IMR-90 (cell line): ENCODE results near the gene ADGRG2. TPM values are rescaled to one million over a fixed set of nuclear protein-coding genes. Genes with fewer than 3 reads are reported as not detected.

Experiments
- ATAC-seq: fragments of 200-7000 bp; cut with Tn5 transposase; 2 replicates; pipeline ENCODE4 v1.9.1; 2020; ENCODE audit warnings: low read depth, mild to moderate bottlenecking, moderate library complexity
- BruUV-seq: library from RNA; stranded (reverse); fragments of 400-500 nt; replicated peaks from 2 replicates; lab custom pipeline; 2021; lab: Mats Ljungman, UMichigan
- CTCF ChIA-PET: fragments of 300-600 bp; formaldehyde crosslinking; extraction: SDS; loops from one replicate; lab custom pipeline; 2021; ENCODE audit warnings: antibody characterized with exemption; lab: Yijun Ruan, JAX
- POLR2A ChIA-PET: fragments of 300-600 bp; sonication (Branson Sonifier 250); formaldehyde crosslinking; loops from one replicate; lab custom pipeline; 2022; ENCODE audit warnings: antibody characterized with exemption; ENCODE audit not compliant: unreplicated experiment; lab: Charles Lee
- DNase-seq: peaks from one replicate; pipeline ENCODE4 v3.0.0; 2013
- H2AFZ ChIP-seq: replicated peaks from 2 replicates; pipeline ENCODE3; 2013; ENCODE audit warnings: low read length, mild to moderate bottlenecking; ENCODE audit not compliant: poor library complexity
- H2AK5ac ChIP-seq: 2 replicates; pipeline ENCODE4 v1.6.1; 2013; ENCODE audit warnings: low read depth, low read length, inconsistent platforms
- H2AK9ac ChIP-seq: replicated peaks from 2 replicates; pipeline ENCODE3; 2013; ENCODE audit warnings: mild to moderate bottlenecking, low read depth, low read length, moderate library complexity; ENCODE audit not compliant: poor library complexity
- H2BK120ac ChIP-seq: 2 replicates; pipeline ENCODE4 v1.6.1; 2013; ENCODE audit warnings: low read depth, low read length, inconsistent platforms
- H2BK15ac ChIP-seq: 3 replicates; pipeline ENCODE4 v1.6.1; 2013; ENCODE audit warnings: low read depth, low read length, inconsistent platforms
- H2BK20ac ChIP-seq: 2 replicates; pipeline ENCODE4 v1.6.1; 2013; ENCODE audit warnings: low read depth, mild to moderate bottlenecking, inconsistent platforms, low read length, moderate library complexity
- H2BK5ac ChIP-seq: 2 replicates; pipeline ENCODE4 v1.6.1; 2013; ENCODE audit warnings: mild to moderate bottlenecking, low read depth, low read length, inconsistent platforms; ENCODE audit not compliant: poor library complexity, severe bottlenecking
- H3K14ac ChIP-seq: replicated peaks from 2 replicates; pipeline ENCODE4 v1.6.1; 2013; ENCODE audit warnings: low read depth, low read length, inconsistent platforms
- H3K18ac ChIP-seq: 2 replicates; pipeline ENCODE4 v1.6.1; 2013; ENCODE audit warnings: low read depth, low read length, control low read depth
- H3K23ac ChIP-seq: 2 replicates; pipeline ENCODE4 v1.6.1; 2013; ENCODE audit warnings: low read depth, low read length, inconsistent platforms
- H3K27ac ChIP-seq: 2 replicates; pipeline ENCODE4 v1.5.1; 2013; ENCODE audit warnings: mild to moderate bottlenecking, control low read depth, low read length; ENCODE audit not compliant: insufficient read depth
- H3K27me3 ChIP-seq: 2 replicates; pipeline ENCODE4 v1.6.1; 2013; ENCODE audit warnings: low read length; ENCODE audit not compliant: control insufficient read depth, insufficient read depth
- H3K36me3 ChIP-seq: 2 replicates; pipeline ENCODE4 v1.6.1; 2013; ENCODE audit warnings: low read length, mixed read lengths; ENCODE audit not compliant: control insufficient read depth, insufficient read depth
- H3K4ac ChIP-seq: 2 replicates; pipeline ENCODE4 v1.6.1; 2013; ENCODE audit warnings: low read depth, low read length, inconsistent platforms
- H3K4me1 ChIP-seq: 2 replicates; pipeline ENCODE4 v1.6.1; 2013; ENCODE audit warnings: low read length, mixed read lengths; ENCODE audit not compliant: control insufficient read depth, insufficient read depth
- H3K4me2 ChIP-seq: 2 replicates; pipeline ENCODE4 v1.6.1; 2013; ENCODE audit warnings: low read depth, mild to moderate bottlenecking, control low read depth, low read length, moderate library complexity
- H3K4me3 ChIP-seq: 2 replicates; pipeline ENCODE4 v1.5.1; 2013; ENCODE audit warnings: low read depth, mild to moderate bottlenecking, control low read depth, low read length, moderate library complexity; ENCODE audit not compliant: insufficient read depth
- H3K56ac ChIP-seq: 2 replicates; pipeline ENCODE4 v1.6.1; 2013; ENCODE audit warnings: low read length, inconsistent platforms; ENCODE audit not compliant: insufficient read depth; ENCODE audit errors: extremely low read depth
- H3K79me1 ChIP-seq, 2 experiments: 2 replicates each; pipeline ENCODE4 v1.6.1; 2013; ENCODE audit warnings: low read length in 2 of 2, inconsistent platforms in 1 of 2, low read depth in 1 of 2
- H3K9ac ChIP-seq: 2 replicates; pipeline ENCODE4 v1.6.1; 2013; ENCODE audit warnings: low read depth, low read length, control low read depth
- H3K9me1 ChIP-seq: 2 replicates; pipeline ENCODE4 v1.6.1; 2013; ENCODE audit warnings: low read length, inconsistent platforms; ENCODE audit not compliant: insufficient read depth
- H3K9me3 ChIP-seq: 2 replicates; pipeline ENCODE4 v1.6.1; 2013; ENCODE audit warnings: low read length; ENCODE audit not compliant: control insufficient read depth, insufficient read depth
- H4K20me1 ChIP-seq: 2 replicates; pipeline ENCODE4 v1.6.1; 2013; ENCODE audit warnings: low read length, inconsistent platforms; ENCODE audit not compliant: insufficient read depth
- H4K5ac ChIP-seq: 2 replicates; pipeline ENCODE4 v1.6.1; 2013; ENCODE audit warnings: mild to moderate bottlenecking, low read depth, low read length, control low read depth
- H4K8ac ChIP-seq, 2 experiments: 2 replicates each; pipeline ENCODE4 v1.6.1; 2013; ENCODE audit warnings: low read depth in 2 of 2, low read length in 2 of 2, control low read depth in 1 of 2, inconsistent platforms in 1 of 2
- H4K91ac ChIP-seq: 2 replicates; pipeline ENCODE4 v1.6.1; 2013; ENCODE audit warnings: low read depth, low read length, inconsistent platforms; ENCODE audit not compliant: insufficient read depth
- CEBPB ChIP-seq: IDR thresholded peaks from 2 replicates; pipeline ENCODE4 v1.6.1; 2012; ENCODE audit warnings: low read depth, low read length, improper control_type of control experiment
- CTCF ChIP-seq: conservative IDR thresholded peaks from 2 replicates; pipeline ENCODE4 v1.5.1; 2012; ENCODE audit warnings: mild to moderate bottlenecking, low read depth, low read length, improper control_type of control experiment
- WGBS, 2 experiments: methylation state at CpG; one replicate each; pipeline versions ENCODE4 v1.1.5 to v1.1.7; 2013; ENCODE audit warnings: missing lambda C conversion rate in 2 of 2; ENCODE audit not compliant: insufficient read length in 1 of 2; ENCODE audit errors: extremely low coverage in 2 of 2; 5-methylcytosine and 5-hydroxymethylcytosine counted together
- dilution Hi-C: fragments of 300-500 bp; cut with HindIII; formaldehyde crosslinking; loops from one replicate; pipeline ENCODE4 v1.14.3; 2018; ENCODE audit warnings: low sequenced_read_pairs; ENCODE audit not compliant: unreplicated experiment
- in situ Hi-C: fragments of 300-500 bp; cut with MboI; formaldehyde crosslinking; loops from 3 replicates; pipeline ENCODE4 v1.14.3; 2019; ENCODE audit warnings: low sequenced_read_pairs, inconsistent platforms, mixed read lengths
- intact Hi-C: fragments of 100-400 bp; cut with micrococcal nuclease; formaldehyde crosslinking; loops from 2 replicates; pipeline ENCODE4 v1.10.0; 2022
- polyA plus RNA-seq, 3 experiments: library from polyadenylated mRNA; depleted of rRNA; stranded (reverse); fragments of >200 nt; gene quantifications; 2 replicates each; pipeline ENCODE4 v1.2.3, GENCODE V29; 2012; ENCODE audit warnings: low replicate concordance in 1 of 3
- total RNA-seq: library from RNA; depleted of rRNA; stranded (reverse); fragments of >200 nt; gene quantifications from 2 replicates; pipeline ENCODE4 v1.2.3, GENCODE V29; 2012

ADGRG2 gene
- total and polyA plus RNA-seq, 2 of the 4 experiments (the other 2 are of a cell fraction) = under 0.01 to 0.07 TPM

- DNase-seq = peak; percentile 63
These were observed 160.6 kb downstream of the ADGRG2 start for GRCh38 chrX:18961686-18962085.

More at GRCh38 chrX:18961686-18962085, 160.6 kb downstream of the ADGRG2 start:
- H3K27ac ChIP-seq = no peak overlapping the region
- no peak overlapping the region for H3K23ac ChIP-seq
- no TSS peak for BruUV-seq
- no peak overlapping the region for H3K56ac ChIP-seq
- no peak overlapping the region for H2AK5ac ChIP-seq
- H4K91ac ChIP-seq = no peak overlapping the region
- no peak overlapping the region for H2BK120ac ChIP-seq
- TF ChIP-seq CEBPB = peak; percentile 72; the same call in 1 of the 2 replicates
- no peak for TF ChIP-seq CTCF
- no peaks in the 10 kb centered on the region for H3K27me3 ChIP-seq
- no peak overlapping the region for H4K5ac ChIP-seq
- H2BK15ac ChIP-seq = no peak overlapping the region
- no peaks in the 10 kb centered on the region for H3K9me3 ChIP-seq
- in situ Hi-C loops (no loop called here), intact Hi-C loops (no loop called here), dilution Hi-C loops (no loop called here)
- H2AK9ac ChIP-seq = no peak overlapping the region
- H3K9ac ChIP-seq = no peak overlapping the region
- ChIA-PET POLR2A (interaction anchor here (0.5 kb wide), 1 partner anchor 59 kb away, joined by 3 read pairs; no protein-coding TSS in a partner anchor), CTCF (no interaction called here)
- WGBS, 2 experiments = 0% methylated on average over 1 of the region's 2 CpGs; no CpG with 5 or more reads in 1 of the 2 experiments
- H3K4ac ChIP-seq = no peak overlapping the region
- no peaks in the 10 kb centered on the region for H3K9me1 ChIP-seq
- no peak overlapping the region for H2BK20ac ChIP-seq
- H3K4me3 ChIP-seq = no peak overlapping the region
- no peak overlapping the region for H4K8ac ChIP-seq
- no peak overlapping the region for H2AFZ ChIP-seq
- peak overlapping the region; percentile 3; the same call in 1 of the 2 replicates for H3K4me2 ChIP-seq
- peaks cover 0 to 3% of the 10 kb centered on the region in 2 experiments; a peak in 2 of 4 replicates for H3K79me1 ChIP-seq
- no peaks in the 10 kb centered on the region for H3K36me3 ChIP-seq
- no peak overlapping the region for H2BK5ac ChIP-seq
- H4K20me1 ChIP-seq = no peaks in the 10 kb centered on the region
- H3K18ac ChIP-seq = no peak overlapping the region
- H3K4me1 ChIP-seq = no peaks in the 10 kb centered on the region
- H3K14ac ChIP-seq = no peak overlapping the region
- ATAC-seq = peak; percentile 21; the same call in 1 of the 2 replicates
